ENCODE data around the gene SYTL3. TPM values are rescaled to one million over a fixed set of nuclear protein-coding genes. Genes with fewer than 3 reads are reported as not detected.

Gene SYTL3
- total RNA-seq, 1 donor from 2014 or later, result 6.0 TPM

GRCh38 chr6:158812611-158813010 lies 162.8 kb downstream of the SYTL3 start:
- no peak for DNase-seq
- ChIA-PET POLR2A (interaction anchor here (0.6 to 10.6 kb wide), 11 partner anchors 9 to 232 kb away, joined by 3 to 273 read pairs (median 6); partner anchors contain the start of gene TAGAP), CTCF (interaction anchor here (0.8 to 1.5 kb wide), 4 partner anchors 43 to 99 kb away, joined by 3 to 6 read pairs (median 4); no protein-coding TSS in a partner anchor)
- ATAC-seq (ENCODE audit: low read depth), result no peak
- Mint-ChIP-seq H3K27me3 (no peaks in the 10 kb centered on the region), H3K4me3 (peak overlapping the region; percentile 100), H3K9me3 (no peaks in the 10 kb centered on the region), H3K36me3 (ENCODE audit: low read depth) (peaks cover 98% of the 10 kb centered on the region), H3K4me1 (peaks cover 97% of the 10 kb centered on the region), H3K27ac (peak overlapping the region; percentile 97)
- no peak for TF ChIP-seq CTCF (IDR thresholded peaks at IDR 0.05)
- intact Hi-C loops (cut with micrococcal nuclease), result no loop called here

- H3K27me3 Mint-ChIP-seq, result no peaks in the 10 kb centered on the region
- H3K36me3 Mint-ChIP-seq (ENCODE audit: low read depth), result peaks cover 98% of the 10 kb centered on the region
- DNase-seq (no peak), ATAC-seq (ENCODE audit: low read depth) (no peak)
- intact Hi-C loops (cut with micrococcal nuclease), result no loop called here
- no peaks in the 10 kb centered on the region for H3K9me3 Mint-ChIP-seq
- H3K4me1 Mint-ChIP-seq, result peaks cover 93% of the 10 kb centered on the region
- no peak for TF ChIP-seq CTCF (IDR thresholded peaks at IDR 0.05)
- ChIA-PET POLR2A (interaction anchor here (0.6 to 10.6 kb wide), 14 partner anchors 9 to 232 kb away, joined by 3 to 273 read pairs (median 6); partner anchors contain the start of gene TAGAP), CTCF (interaction anchor here (1.0 to 1.7 kb wide), 7 partner anchors 15 to 145 kb away, joined by 3 to 10 read pairs (median 4); no protein-coding TSS in a partner anchor)
- peak overlapping the region; percentile 97 for H3K27ac Mint-ChIP-seq
- H3K4me3 Mint-ChIP-seq, result peak overlapping the region; percentile 100
Measured at GRCh38 chr6:158813032-158813431, 163.2 kb downstream of the SYTL3 start.

Other genes starting within 250 kb of the SYTL3 start
- gene TMEM181, start 90.0 kb upstream of the SYTL3 start, total RNA-seq, result 7.1 and 8.8 TPM in 2 replicates
- gene DYNLT1, start 5.3 kb upstream of the SYTL3 start, total RNA-seq, result 37.7 and 43.9 TPM in 2 replicates
- 488 and 489 TPM in 2 replicates for gene EZR, start 169.3 kb downstream of the SYTL3 start, total RNA-seq

Measured in activated B cell treated with CpG ODN at 0.5 μM for 24 hours (primary cell).